ENCODE measurements around the gene ADAM19.

The ADAM19 gene

DNA sequence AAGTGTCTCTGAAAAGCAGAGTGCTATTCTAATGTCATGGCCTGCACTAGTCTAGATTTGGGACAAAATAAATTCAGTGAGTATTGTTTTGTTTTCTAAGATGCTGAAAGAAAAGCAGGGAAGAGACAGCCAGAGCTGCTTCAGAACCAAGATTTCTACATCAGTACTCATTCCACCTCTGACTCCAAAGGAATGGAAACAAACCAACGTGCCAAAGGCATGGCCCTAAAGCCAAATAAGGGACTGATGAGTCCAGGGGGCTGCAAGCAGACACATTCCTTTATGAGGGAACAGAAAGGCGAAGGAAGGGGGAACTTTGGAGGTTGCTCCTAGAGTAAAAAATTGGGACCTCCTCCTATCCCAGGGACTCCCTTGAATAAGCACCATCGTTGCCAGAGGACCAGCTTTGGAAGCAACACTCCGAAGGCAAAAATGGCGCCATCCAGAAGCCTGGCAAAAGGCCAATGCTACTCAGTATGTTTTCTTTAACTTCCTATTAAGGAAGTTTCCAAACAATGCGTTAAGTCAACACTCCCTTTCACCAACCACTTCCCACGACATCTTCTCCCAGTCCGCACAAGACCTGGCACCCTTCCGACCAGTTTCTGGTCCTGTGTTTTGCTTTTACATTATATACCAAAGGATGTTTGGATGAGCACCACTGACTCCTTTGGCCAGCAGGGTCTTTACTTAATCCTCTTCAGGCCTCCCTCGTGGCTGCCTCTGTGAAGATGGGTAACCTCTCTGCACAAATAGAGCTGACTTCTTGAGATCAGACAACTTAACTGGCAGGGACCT lies 31.6 kb downstream of the ADAM19 start:
- H3K27ac ChIP-seq, result no peak overlapping the region
- no peaks in the 10 kb centered on the region for H3K9me3 ChIP-seq (ENCODE audit: severe bottlenecking)
- H3K36me3 ChIP-seq, result no peaks in the 10 kb centered on the region
- no peaks in the 10 kb centered on the region for H3K27me3 ChIP-seq (ENCODE audit: insufficient read depth, low read depth, severe bottlenecking)
- no peak overlapping the region for H3K4me3 ChIP-seq (ENCODE audit: low read depth, low read length)
- no peak for TF ChIP-seq CTCF (IDR thresholded peaks at IDR 0.05; ENCODE audit: low read depth, low read length)
- no peak for DNase-seq

DNA sequence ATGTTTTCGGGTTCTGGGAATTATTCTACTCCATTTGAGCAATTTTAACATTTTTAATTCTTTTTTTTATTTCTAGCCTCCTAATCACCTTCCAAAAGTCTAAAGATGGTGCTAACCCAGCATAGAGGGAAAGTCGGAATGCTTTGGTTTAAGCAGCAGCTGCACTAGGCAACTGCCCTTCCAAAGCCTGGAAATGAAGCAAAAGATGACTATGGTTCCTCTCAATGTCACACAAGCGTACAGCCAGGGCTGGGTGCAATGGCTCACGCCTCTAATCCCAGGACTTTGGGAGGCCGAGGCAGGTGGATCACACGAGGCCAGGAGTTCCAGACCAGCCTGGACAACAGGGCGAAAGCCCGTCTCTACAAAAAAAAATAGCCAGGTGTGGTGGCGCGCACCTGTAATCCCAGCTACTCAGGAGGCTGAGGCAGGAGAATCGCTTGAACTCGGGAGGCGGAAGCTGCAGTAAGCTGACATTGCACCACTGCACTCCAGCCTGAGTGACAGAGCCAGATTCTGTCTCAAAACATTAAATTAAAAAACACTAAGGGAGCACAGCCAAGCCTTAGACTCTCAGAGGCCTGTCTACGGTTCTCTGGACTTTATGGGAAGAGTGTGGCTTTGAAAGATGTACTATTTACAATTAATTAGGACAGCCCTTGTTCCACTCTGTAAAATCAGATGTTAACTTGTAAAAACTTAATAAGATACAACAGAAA lies 33.1 kb downstream of the ADAM19 start:
- Histone ChIP-seq H3K27ac (no peak overlapping the region), H3K27me3 (ENCODE audit: insufficient read depth, low read depth, severe bottlenecking) (no peaks in the 10 kb centered on the region), H3K9me3 (ENCODE audit: severe bottlenecking) (no peaks in the 10 kb centered on the region), H3K4me3 (ENCODE audit: low read depth, low read length) (no peak overlapping the region), H3K36me3 (no peaks in the 10 kb centered on the region)
- TF ChIP-seq CTCF (IDR thresholded peaks at IDR 0.05; ENCODE audit: low read depth, low read length), result no peak
- DNase-seq, result no peak

DNA sequence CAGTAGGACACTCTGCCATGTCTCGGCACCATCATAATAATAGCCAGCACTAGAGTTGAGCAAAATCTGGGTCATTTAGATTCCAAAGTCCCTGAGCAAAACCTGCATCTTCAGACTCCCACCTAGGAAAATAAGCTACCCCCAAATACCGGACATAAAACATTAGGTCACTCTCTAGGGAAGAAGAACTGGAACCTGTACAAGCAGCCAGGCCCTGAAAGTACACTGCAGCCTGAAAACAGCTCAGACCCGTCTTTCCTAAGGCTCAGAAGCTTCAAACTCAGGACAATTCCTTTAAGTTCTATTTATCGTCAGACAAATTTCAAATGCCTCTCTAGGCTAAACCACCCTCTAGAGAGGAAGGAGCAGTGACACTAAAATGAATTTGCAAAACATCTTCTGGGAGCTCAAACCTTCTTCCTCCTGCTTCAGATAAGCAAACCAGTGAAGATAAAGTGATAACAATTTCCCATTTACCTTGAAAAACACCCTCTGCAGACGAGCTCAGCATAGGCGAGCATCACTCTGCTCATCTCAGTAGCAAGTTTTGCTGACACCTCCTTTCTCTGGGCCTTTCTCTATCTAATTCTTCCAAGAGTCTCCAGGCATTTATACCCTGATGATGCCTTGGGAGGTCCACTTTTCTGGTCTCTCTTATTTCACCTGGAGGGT lies 34.0 kb downstream of the ADAM19 start:
- H3K9me3 ChIP-seq (ENCODE audit: severe bottlenecking), result no peaks in the 10 kb centered on the region
- no peak overlapping the region for H3K4me3 ChIP-seq (ENCODE audit: low read depth, low read length)
- no peak for DNase-seq
- H3K27ac ChIP-seq, result no peak overlapping the region
- H3K36me3 ChIP-seq, result no peaks in the 10 kb centered on the region; the same call in 1 of the 2 replicates
- H3K27me3 ChIP-seq (ENCODE audit: insufficient read depth, low read depth, severe bottlenecking), result no peaks in the 10 kb centered on the region
- no peak for TF ChIP-seq CTCF (IDR thresholded peaks at IDR 0.05; ENCODE audit: low read depth, low read length)

- no peak overlapping the region for H3K27ac ChIP-seq
- H3K4me3 ChIP-seq (ENCODE audit: low read depth, low read length), result no peak overlapping the region
Measured at GRCh38 chr5:157540707-157541446, 34.7 kb downstream of the ADAM19 start.

More at GRCh38 chr5:157540707-157541446, 34.7 kb downstream of the ADAM19 start:
- Histone ChIP-seq H3K27me3 (ENCODE audit: insufficient read depth, low read depth, severe bottlenecking) (no peaks in the 10 kb centered on the region), H3K9me3 (ENCODE audit: severe bottlenecking) (no peaks in the 10 kb centered on the region), H3K36me3 (no peaks in the 10 kb centered on the region; the same call in 1 of the 2 replicates)
- no peak for DNase-seq
- no peak for TF ChIP-seq CTCF (IDR thresholded peaks at IDR 0.05; ENCODE audit: low read depth, low read length)

Data from WERI-Rb-1 (cell line).